Neural progenitor cell (in vitro differentiated cells): ENCODE data around the gene SDK2.
"Not testable (repeated sequence)": the region's sequence is repeated elsewhere in the genome, so short reads cannot be mapped to it uniquely, and the experiment has no call there.

Source experiments
- CTCF ChIP-seq: fragments of 200-600 bp; sonication (generic); IDR thresholded peaks from 2 replicates; pipeline ENCODE4 v1.5.1; 2017; ENCODE audit warnings: antibody characterized with exemption, mild to moderate bottlenecking
- EZH2 ChIP-seq: fragments of 200-600 bp; sonication (generic); IDR thresholded peaks from 2 replicates; pipeline ENCODE4 v1.6.1; 2017; ENCODE audit warnings: antibody characterized with exemption, mild to moderate bottlenecking, moderate library complexity
- EZH2phosphoT487 ChIP-seq: fragments of 200-600 bp; sonication (generic); IDR thresholded peaks from 2 replicates; pipeline ENCODE4 v1.6.1; 2017; ENCODE audit warnings: antibody characterized with exemption

- TF ChIP-seq CTCF, EZH2, EZH2phosphoT487: not testable (repeated sequence)
Observed at GRCh38 chr17:73308959-73309358, 335.3 kb downstream of the SDK2 start.
